ENCODE data around the gene ASB2. TPM values are rescaled to one million over a fixed set of nuclear protein-coding genes. Genes with fewer than 3 reads are reported as not detected.

ASB2 gene
- total RNA-seq, 1 experiment from 2014 or later, result not detected

DNA sequence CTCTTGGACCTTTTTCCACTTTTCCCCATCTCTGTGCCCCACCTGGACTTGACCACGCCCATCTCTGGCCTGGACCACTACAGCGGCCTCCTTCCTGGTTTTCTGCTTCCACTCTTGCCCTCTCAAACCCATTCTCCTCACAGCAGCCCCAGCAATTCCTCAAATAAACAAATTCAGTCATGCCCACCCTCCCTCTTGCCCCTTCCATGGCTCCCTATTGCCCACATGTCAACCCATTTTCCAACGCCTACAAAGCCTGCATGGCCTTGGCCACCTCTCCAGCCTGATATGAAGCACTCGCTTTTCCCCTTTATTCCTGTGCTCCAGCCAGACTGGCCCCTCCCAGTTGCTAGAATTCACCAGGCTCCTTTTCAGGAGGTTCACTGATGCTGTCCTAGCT lies 43.9 kb upstream of the ASB2 start:
- Histone ChIP-seq H3K9me3 (ENCODE audit: control insufficient read depth in 1 of 2, insufficient read depth in 1 of 2, low read depth in 1 of 2, low read length in 2 of 2) (no peaks in the 10 kb centered on the region), H4K20me1 (ENCODE audit: insufficient read depth) (no peaks in the 10 kb centered on the region), H3K4me1 (ENCODE audit: control insufficient read depth in 1 of 2, insufficient read depth in 2 of 2, low read length in 2 of 2) (peaks cover 5 to 21% of the 10 kb centered on the region in 2 experiments; a peak in 3 of 4 replicates), H3K4me2 (ENCODE audit: low read length) (no peak overlapping the region), H3K36me3 (ENCODE audit: control insufficient read depth in 1 of 2, insufficient read depth in 2 of 2, low read length in 2 of 2) (no peaks in the 10 kb centered on the region), H3K9me2 (ENCODE audit: insufficient read depth) (no peaks in the 10 kb centered on the region), H3K79me2 (ENCODE audit: insufficient read depth, low read length) (no peaks in the 10 kb centered on the region), H3K27ac (ENCODE audit: low read depth, low read length) (no peak overlapping the region), H3K9ac (ENCODE audit: low read length) (no peak overlapping the region), H2AFZ (ENCODE audit: low read depth, low read length, poor library complexity, severe bottlenecking) (no peak overlapping the region), H3K4me3 (replicated peaks in 1 of 2; ENCODE audit: low read depth in 1 of 2, low read length in 2 of 2) (no peak overlapping the region), H3K27me3 (ENCODE audit: insufficient read depth, low read length) (no peaks in the 10 kb centered on the region)
- DNase-seq (ENCODE audit: low read depth, low spot score), result no peak
- ChIA-PET POLR2A (no interaction called here), CTCF (interaction anchor here (1.5 kb wide), 1 partner anchor 116 kb away, joined by 5 read pairs; no protein-coding TSS in a partner anchor), RAD21 (ENCODE audit: low non-redundant PET in 1 of 2, low total read pairs in 2 of 2, uncharacterized antibody in 2 of 2, unreplicated experiment in 2 of 2) (no interaction called here)
- no TSS peak for BruUV-seq (replicated peaks)
- intact Hi-C loops (cut with micrococcal nuclease), result no loop called here
- TF ChIP-seq, protein P1, sequence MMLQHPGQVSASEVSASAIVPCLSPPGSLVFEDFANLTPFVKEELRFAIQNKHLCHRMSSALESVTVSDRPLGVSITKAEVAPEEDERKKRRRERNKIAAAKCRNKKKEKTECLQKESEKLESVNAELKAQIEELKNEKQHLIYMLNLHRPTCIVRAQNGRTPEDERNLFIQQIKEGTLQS (IDR thresholded peaks at IDR 0.05), result no peak
- TF ChIP-seq TCF7L2 (IDR thresholded peaks at IDR 0.05; ENCODE audit: borderline replicate concordance, extremely low read depth, insufficient read depth, insufficient read length), result no peak
- TF ChIP-seq EGR1 (IDR thresholded peaks at IDR 0.05; ENCODE audit: low read depth), result no peak
- no peak for TF ChIP-seq SRF (IDR thresholded peaks at IDR 0.05; ENCODE audit: low read depth)
- TF ChIP-seq EZH2 (IDR thresholded peaks at IDR 0.05), result no peak
- ATAC-seq, result no peak

DNA sequence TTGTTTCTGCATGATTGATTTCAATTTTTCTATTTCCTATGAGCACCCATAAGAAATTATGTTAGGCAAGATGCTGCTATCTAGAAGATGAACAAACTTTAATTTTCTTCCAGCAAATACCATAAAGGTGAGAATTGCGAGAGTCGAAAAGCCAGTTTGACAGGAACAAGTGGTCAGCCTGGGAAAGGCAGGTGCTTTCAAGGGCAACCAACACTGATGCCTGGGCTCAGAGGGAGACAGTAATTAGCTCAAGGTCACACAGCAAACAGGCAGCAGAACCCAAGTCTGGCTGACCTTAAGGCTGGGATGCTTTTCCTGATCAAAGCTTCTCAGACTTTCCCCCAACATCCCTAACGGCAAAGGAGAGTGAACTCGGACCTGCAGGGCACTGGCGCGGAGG lies 43.0 kb upstream of the ASB2 start:
- ChIA-PET RAD21 (ENCODE audit: low non-redundant PET in 1 of 2, low total read pairs in 2 of 2, uncharacterized antibody in 2 of 2, unreplicated experiment in 2 of 2) (no interaction called here), CTCF (interaction anchor here (1.1 to 1.4 kb wide), 2 partner anchors 80 to 117 kb away, joined by 5 to 6 read pairs; no protein-coding TSS in a partner anchor), POLR2A (no interaction called here)
- no peak overlapping the region for H3K4me3 ChIP-seq (replicated peaks in 1 of 2; ENCODE audit: low read depth in 1 of 2, low read length in 2 of 2)
- no peak for DNase-seq (ENCODE audit: low read depth, low spot score)
- no peaks in the 10 kb centered on the region for H3K9me2 ChIP-seq (ENCODE audit: insufficient read depth)
- no peak for ATAC-seq
- H2AFZ ChIP-seq (ENCODE audit: low read depth, low read length, poor library complexity, severe bottlenecking), result no peak overlapping the region
- no peaks in the 10 kb centered on the region for H4K20me1 ChIP-seq (ENCODE audit: insufficient read depth)
- no peaks in the 10 kb centered on the region for H3K36me3 ChIP-seq (ENCODE audit: control insufficient read depth in 1 of 2, insufficient read depth in 2 of 2, low read length in 2 of 2)
- no peak overlapping the region for H3K27ac ChIP-seq (ENCODE audit: low read depth, low read length)
- H3K27me3 ChIP-seq (ENCODE audit: insufficient read depth, low read length), result no peaks in the 10 kb centered on the region
- H3K4me1 ChIP-seq (ENCODE audit: control insufficient read depth in 1 of 2, insufficient read depth in 2 of 2, low read length in 2 of 2), result peaks cover 5 to 18% of the 10 kb centered on the region in 2 experiments; a peak in 3 of 4 replicates
- H3K9ac ChIP-seq (ENCODE audit: low read length), result no peak overlapping the region
- no peaks in the 10 kb centered on the region for H3K79me2 ChIP-seq (ENCODE audit: insufficient read depth, low read length)
- no TSS peak for BruUV-seq (replicated peaks)
- H3K9me3 ChIP-seq (ENCODE audit: control insufficient read depth in 1 of 2, insufficient read depth in 1 of 2, low read depth in 1 of 2, low read length in 2 of 2), result no peaks in the 10 kb centered on the region
- intact Hi-C loops (cut with micrococcal nuclease), result no loop called here
- H3K4me2 ChIP-seq (ENCODE audit: low read length), result no peak overlapping the region
- TF ChIP-seq CEBPB (IDR thresholded peaks at IDR 0.05; ENCODE audit: low read depth) (no peak), RAD21 (IDR thresholded peaks at IDR 0.05; ENCODE audit: low read depth) (no peak), ZNF274 (IDR thresholded peaks at IDR 0.05; ENCODE audit: low read depth, low read length) (no peak), EZH2phosphoT487 (IDR thresholded peaks at IDR 0.05; ENCODE audit: borderline replicate concordance) (no peak), ZFX (IDR thresholded peaks at IDR 0.05) (no peak), JUND (IDR thresholded peaks at IDR 0.05) (no peak), POLR2A (IDR thresholded peaks at IDR 0.05; ENCODE audit: borderline replicate concordance, extremely low read depth, insufficient read depth, insufficient read length) (no peak), YY1 (IDR thresholded peaks at IDR 0.05; ENCODE audit: extremely low read depth, insufficient replicate concordance, low read depth, low read length) (no peak), CBX3 (IDR thresholded peaks at IDR 0.05; ENCODE audit: low read depth) (no peak), ELF1 (IDR thresholded peaks at IDR 0.05; ENCODE audit: borderline replicate concordance, low read depth) (no peak), POLR2AphosphoS5 (IDR thresholded peaks at IDR 0.05; ENCODE audit: low read depth, low read length) (no peak)
- TF ChIP-seq, protein P2, sequence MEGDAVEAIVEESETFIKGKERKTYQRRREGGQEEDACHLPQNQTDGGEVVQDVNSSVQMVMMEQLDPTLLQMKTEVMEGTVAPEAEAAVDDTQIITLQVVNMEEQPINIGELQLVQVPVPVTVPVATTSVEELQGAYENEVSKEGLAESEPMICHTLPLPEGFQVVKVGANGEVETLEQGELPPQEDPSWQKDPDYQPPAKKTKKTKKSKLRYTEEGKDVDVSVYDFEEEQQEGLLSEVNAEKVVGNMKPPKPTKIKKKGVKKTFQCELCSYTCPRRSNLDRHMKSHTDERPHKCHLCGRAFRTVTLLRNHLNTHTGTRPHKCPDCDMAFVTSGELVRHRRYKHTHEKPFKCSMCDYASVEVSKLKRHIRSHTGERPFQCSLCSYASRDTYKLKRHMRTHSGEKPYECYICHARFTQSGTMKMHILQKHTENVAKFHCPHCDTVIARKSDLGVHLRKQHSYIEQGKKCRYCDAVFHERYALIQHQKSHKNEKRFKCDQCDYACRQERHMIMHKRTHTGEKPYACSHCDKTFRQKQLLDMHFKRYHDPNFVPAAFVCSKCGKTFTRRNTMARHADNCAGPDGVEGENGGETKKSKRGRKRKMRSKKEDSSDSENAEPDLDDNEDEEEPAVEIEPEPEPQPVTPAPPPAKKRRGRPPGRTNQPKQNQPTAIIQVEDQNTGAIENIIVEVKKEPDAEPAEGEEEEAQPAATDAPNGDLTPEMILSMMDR (IDR thresholded peaks at IDR 0.05 in 2 of 3, conservative IDR thresholded peaks at IDR 0.05 in 1 of 3; ENCODE audit: borderline replicate concordance in 1 of 3, insufficient read depth in 1 of 3, low read depth in 2 of 3, low read length in 2 of 3), result no peak
- TF ChIP-seq, protein P3, sequence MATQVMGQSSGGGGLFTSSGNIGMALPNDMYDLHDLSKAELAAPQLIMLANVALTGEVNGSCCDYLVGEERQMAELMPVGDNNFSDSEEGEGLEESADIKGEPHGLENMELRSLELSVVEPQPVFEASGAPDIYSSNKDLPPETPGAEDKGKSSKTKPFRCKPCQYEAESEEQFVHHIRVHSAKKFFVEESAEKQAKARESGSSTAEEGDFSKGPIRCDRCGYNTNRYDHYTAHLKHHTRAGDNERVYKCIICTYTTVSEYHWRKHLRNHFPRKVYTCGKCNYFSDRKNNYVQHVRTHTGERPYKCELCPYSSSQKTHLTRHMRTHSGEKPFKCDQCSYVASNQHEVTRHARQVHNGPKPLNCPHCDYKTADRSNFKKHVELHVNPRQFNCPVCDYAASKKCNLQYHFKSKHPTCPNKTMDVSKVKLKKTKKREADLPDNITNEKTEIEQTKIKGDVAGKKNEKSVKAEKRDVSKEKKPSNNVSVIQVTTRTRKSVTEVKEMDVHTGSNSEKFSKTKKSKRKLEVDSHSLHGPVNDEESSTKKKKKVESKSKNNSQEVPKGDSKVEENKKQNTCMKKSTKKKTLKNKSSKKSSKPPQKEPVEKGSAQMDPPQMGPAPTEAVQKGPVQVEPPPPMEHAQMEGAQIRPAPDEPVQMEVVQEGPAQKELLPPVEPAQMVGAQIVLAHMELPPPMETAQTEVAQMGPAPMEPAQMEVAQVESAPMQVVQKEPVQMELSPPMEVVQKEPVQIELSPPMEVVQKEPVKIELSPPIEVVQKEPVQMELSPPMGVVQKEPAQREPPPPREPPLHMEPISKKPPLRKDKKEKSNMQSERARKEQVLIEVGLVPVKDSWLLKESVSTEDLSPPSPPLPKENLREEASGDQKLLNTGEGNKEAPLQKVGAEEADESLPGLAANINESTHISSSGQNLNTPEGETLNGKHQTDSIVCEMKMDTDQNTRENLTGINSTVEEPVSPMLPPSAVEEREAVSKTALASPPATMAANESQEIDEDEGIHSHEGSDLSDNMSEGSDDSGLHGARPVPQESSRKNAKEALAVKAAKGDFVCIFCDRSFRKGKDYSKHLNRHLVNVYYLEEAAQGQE (IDR thresholded peaks at IDR 0.05; ENCODE audit: low read depth), result no peak

Measured in HCT116 (cell line).